NCI-H345 (cell line): ENCODE measurements around the gene ELK3.

Source experiments
- DNase-seq: peaks from one replicate; lab custom pipeline; 2025; lab: John Stamatoyannopoulos, UW

Gene ELK3

GRCh38 chr12:96212456-96213375 lies 18.5 kb downstream of the ELK3 start:
- DNase-seq: no peak

GRCh38 chr12:96213869-96214268 lies 19.7 kb downstream of the ELK3 start:
- no peak for DNase-seq

- no peak for DNase-seq
These were observed 21.7 kb downstream of the ELK3 start for GRCh38 chr12:96215919-96216273.

GRCh38 chr12:96218989-96219678 lies 25.0 kb downstream of the ELK3 start:
- DNase-seq: no peak

GRCh38 chr12:96219700-96220206 lies 25.6 kb downstream of the ELK3 start:
- DNase-seq: no peak

- no peak for DNase-seq
These were observed 26.7 kb downstream of the ELK3 start for GRCh38 chr12:96220902-96221301.

GRCh38 chr12:96221391-96221790 lies 27.2 kb downstream of the ELK3 start:
- no peak for DNase-seq

- no peak for DNase-seq
These were observed 29.4 kb downstream of the ELK3 start for GRCh38 chr12:96223411-96224218.

GRCh38 chr12:96224219-96224615 lies 30.0 kb downstream of the ELK3 start:
- no peak for DNase-seq

- peak; percentile 42 for DNase-seq
These were observed 31.1 kb downstream of the ELK3 start for GRCh38 chr12:96225044-96225855.

- no peak for DNase-seq
These were observed 31.8 kb downstream of the ELK3 start for GRCh38 chr12:96225994-96226399.

- DNase-seq: no peak
These were observed 32.2 kb downstream of the ELK3 start for GRCh38 chr12:96226401-96226800.

- DNase-seq: no peak
These were observed 32.7 kb downstream of the ELK3 start for GRCh38 chr12:96226801-96227348.

GRCh38 chr12:96227365-96228106 lies 33.4 kb downstream of the ELK3 start:
- DNase-seq: no peak

- DNase-seq: no peak
These were observed 34.5 kb downstream of the ELK3 start for GRCh38 chr12:96228566-96229248.

- no peak for DNase-seq
These were observed 36.5 kb downstream of the ELK3 start for GRCh38 chr12:96230646-96231045.

- DNase-seq: no peak
These were observed 39.0 kb downstream of the ELK3 start for GRCh38 chr12:96233168-96233567.

GRCh38 chr12:96233939-96234461 lies 39.8 kb downstream of the ELK3 start:
- DNase-seq: no peak
